Activated CD4-positive, alpha-beta memory T cell treated with anti-CD3 and anti-CD28 coated beads for 36 hours (primary cell): ENCODE results near the gene RAD51B. TPM values are rescaled to one million over a fixed set of nuclear protein-coding genes. Genes with fewer than 3 reads are reported as not detected.

Experiments
- CTCF ChIA-PET: fragments of 350-600 bp; sonication (Branson Sonifier 250); formaldehyde crosslinking; loops from one replicate; lab custom pipeline; 2021; ENCODE audit warnings: antibody characterized with exemption, inconsistent platforms; lab: Charles Lee
- POLR2A ChIA-PET: fragments of 350-600 bp; sonication (Branson Sonifier 250); formaldehyde crosslinking; loops from one replicate; lab custom pipeline; 2021; ENCODE audit warnings: antibody characterized with exemption; lab: Charles Lee
- DNase-seq: peaks from one replicate; pipeline ENCODE4 v3.0.0-alpha.2; 2020
- H3K27ac Mint-ChIP-seq: one replicate; pipeline ENCODE4 v1.8.0; 2021; ENCODE audit warnings: mixed read lengths
- H3K27me3 Mint-ChIP-seq: one replicate; pipeline ENCODE4 v1.8.0; 2021; ENCODE audit warnings: mixed read lengths
- H3K36me3 Mint-ChIP-seq: one replicate; pipeline ENCODE4 v1.8.0; 2021; ENCODE audit warnings: mixed read lengths
- H3K4me1 Mint-ChIP-seq: one replicate; pipeline ENCODE4 v1.8.0; 2021; ENCODE audit warnings: low read depth, mixed read lengths
- H3K4me3 Mint-ChIP-seq: one replicate; pipeline ENCODE4 v1.8.0; 2021; ENCODE audit warnings: mild to moderate bottlenecking, mixed read lengths
- H3K9me3 Mint-ChIP-seq: one replicate; pipeline ENCODE4 v1.8.0; 2021; ENCODE audit warnings: mixed read lengths
- intact Hi-C: fragments of 100-400 bp; cut with micrococcal nuclease; formaldehyde crosslinking; loops from one replicate; pipeline ENCODE4 v1.15.1; 2023
- total RNA-seq, 2 experiments: library from RNA; stranded (reverse); gene quantifications; one replicate each; pipeline ENCODE4 v1.2.3, GENCODE V29; 2021

The RAD51B gene
- total RNA-seq, 2 experiments from 2014 or later = 32.3 to 34.3 TPM

DNA sequence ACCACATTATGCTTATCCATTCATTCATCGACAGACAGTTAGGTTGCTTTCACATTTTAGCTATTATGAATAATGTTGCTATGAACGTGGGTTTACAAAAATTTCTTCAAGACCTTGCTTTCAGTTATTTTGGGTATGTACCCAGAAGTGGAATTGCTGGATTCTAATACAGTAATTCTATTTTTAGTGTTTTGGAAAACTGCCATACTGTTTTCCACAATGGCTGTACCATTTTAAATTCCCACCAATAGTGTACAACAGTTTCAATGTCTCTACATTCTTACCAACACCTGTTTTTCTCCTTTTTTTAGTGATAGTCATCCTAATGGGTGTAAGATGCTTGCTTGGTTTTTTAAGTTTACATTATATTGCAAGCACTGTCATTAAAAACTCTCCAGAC lies 825.8 kb downstream of the RAD51B start:
- no peak for DNase-seq
- CTCF ChIA-PET = no interaction called here
- no peaks in the 10 kb centered on the region for H3K4me1 Mint-ChIP-seq
- H3K27ac Mint-ChIP-seq = no peak overlapping the region
- peaks cover 13% of the 10 kb centered on the region for H3K9me3 Mint-ChIP-seq
- H3K27me3 Mint-ChIP-seq = no peaks in the 10 kb centered on the region
- no peak overlapping the region for H3K4me3 Mint-ChIP-seq
- intact Hi-C loops = no loop called here
- POLR2A ChIA-PET = no interaction called here
- H3K36me3 Mint-ChIP-seq = peaks cover 1% of the 10 kb centered on the region

DNA sequence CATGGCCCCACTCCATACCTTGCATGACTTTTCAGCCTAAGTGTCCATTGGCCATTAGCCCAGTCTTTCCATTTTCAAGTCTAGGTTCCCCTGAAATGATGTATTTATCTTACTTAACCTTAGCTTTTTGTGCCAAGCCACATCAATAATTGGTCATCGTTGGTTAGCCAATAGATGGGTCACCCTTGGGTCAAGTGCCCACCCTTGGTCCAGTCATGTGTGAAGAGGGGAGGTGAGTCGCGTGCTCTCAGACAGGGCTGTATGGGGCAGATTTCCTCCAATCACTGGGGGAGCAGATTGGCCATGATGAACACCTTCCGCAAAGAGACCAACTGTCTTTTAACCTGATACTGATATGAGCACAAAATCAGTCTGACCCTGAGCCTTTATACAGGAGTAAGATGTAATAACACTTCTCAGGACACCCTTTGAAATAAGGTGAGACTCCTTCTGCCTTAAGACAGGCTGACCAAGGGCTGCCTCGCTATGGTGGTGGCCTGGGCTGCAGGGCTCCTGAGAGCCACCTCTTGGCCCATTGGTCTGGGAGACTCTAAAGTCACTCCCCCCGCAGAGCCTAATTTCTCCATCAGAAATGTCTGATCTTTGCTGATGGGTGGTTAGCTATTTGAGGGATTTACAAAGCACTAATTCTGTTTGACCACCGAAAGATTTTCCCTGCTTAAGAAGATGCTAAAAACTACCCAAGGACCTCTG lies 830.1 kb downstream of the RAD51B start:
- no peak for DNase-seq
- H3K4me3 Mint-ChIP-seq = no peak overlapping the region
- no peak overlapping the region for H3K27ac Mint-ChIP-seq
- H3K4me1 Mint-ChIP-seq = peaks cover 3% of the 10 kb centered on the region
- no peaks in the 10 kb centered on the region for H3K9me3 Mint-ChIP-seq
- H3K27me3 Mint-ChIP-seq = no peaks in the 10 kb centered on the region
- CTCF ChIA-PET = interaction anchor here (1.0 kb wide), 1 partner anchor 23 kb away, joined by 3 read pairs; no protein-coding TSS in a partner anchor
- intact Hi-C loops = no loop called here
- POLR2A ChIA-PET = no interaction called here
- H3K36me3 Mint-ChIP-seq = no peaks in the 10 kb centered on the region

DNA sequence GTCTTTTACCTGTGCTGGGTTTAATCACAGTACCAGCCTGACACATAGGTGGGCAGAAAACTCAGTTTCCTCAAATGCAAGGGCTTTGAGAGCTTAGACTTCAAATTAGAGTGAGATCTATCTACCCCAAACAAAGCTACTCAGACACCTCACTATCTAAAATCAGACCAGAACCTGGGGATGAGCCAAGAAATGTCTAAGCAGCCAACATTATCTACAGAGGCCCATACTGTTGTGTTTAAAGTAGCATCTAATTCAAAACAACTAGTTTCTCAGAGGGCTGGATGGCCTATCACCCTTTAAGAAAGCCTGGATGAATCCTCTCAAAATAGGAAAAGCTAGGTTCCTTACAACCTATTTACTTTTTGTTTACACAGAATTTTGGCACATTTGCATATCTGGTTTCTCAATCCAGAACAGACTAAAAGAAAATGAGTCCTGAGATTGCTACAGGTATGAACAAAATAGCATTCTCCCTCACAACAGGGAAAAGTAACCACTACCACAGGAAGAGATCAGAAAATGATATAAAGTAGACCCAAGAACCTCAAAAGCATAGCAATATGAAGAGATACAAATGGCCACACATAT lies 830.9 kb downstream of the RAD51B start:
- intact Hi-C loops = no loop called here
- Mint-ChIP-seq H3K4me1 (peaks cover 3% of the 10 kb centered on the region), H3K4me3 (no peak overlapping the region), H3K9me3 (no peaks in the 10 kb centered on the region), H3K27ac (no peak overlapping the region), H3K36me3 (no peaks in the 10 kb centered on the region), H3K27me3 (no peaks in the 10 kb centered on the region)
- POLR2A ChIA-PET = no interaction called here
- DNase-seq = no peak
- CTCF ChIA-PET = interaction anchor here (1.0 kb wide), 1 partner anchor 24 kb away, joined by 3 read pairs; no protein-coding TSS in a partner anchor

DNA sequence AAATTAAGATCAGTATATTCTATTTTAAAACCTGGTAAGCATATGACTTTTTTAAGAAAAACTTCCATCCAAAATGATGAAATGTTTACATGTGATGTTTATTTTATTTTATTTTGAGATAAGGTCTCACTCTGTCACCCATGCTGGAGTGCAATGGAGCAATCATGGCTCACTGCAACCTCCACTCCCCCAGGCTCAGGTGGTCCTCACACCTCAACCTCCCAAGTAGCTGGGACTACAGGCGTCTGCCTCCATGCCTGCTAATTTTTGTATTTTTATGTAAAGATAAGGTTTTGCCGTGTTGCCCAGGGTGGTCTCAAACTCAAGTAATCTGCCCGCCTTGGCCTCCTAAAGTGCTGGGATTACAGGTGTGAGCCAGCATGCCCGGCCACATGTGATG lies 831.5 kb downstream of the RAD51B start:
- Mint-ChIP-seq H3K9me3 (no peaks in the 10 kb centered on the region), H3K4me1 (peaks cover 3% of the 10 kb centered on the region), H3K27ac (no peak overlapping the region), H3K36me3 (no peaks in the 10 kb centered on the region), H3K27me3 (no peaks in the 10 kb centered on the region), H3K4me3 (no peak overlapping the region)
- DNase-seq = no peak
- CTCF ChIA-PET = no interaction called here
- intact Hi-C loops = no loop called here
- POLR2A ChIA-PET = no interaction called here

DNA sequence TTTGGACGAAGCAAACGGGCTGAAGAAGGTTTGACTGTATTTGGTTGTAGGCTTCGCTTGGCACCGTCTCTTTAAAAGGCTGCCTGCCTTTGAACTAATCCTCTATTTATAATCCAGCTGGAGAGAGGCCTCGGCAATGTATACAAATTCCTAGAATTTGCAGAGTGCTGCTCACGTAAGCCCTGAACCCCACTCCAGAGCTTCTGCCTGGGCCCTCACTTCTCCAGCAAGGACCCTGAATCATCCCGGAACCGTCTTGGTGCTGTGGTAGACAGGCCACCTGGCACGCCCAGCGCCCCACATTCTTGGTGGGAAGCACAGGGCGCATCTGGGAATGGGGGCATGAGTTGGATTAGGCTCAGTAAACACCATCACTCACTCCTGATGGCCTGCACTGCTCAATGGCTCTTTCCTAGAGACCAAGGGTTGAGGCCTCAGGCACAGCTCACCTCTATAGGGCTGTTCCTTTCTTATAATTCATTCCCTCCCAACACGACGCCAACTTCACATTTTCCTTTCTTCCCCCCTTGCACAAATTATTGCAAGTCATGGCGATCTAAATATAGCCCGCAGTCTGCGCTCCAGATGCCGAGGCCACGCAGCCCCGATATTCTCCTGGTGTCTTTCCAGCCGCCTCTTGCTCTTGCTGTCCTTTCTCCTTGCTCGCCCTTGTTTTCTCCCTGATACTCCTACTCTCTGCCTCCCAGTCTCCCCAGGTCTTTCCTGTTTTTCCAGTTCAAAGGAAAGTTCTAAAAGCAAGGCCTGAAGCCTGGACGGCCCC lies 832.3 kb downstream of the RAD51B start:
- intact Hi-C loops = no loop called here
- DNase-seq = no peak
- H3K36me3 Mint-ChIP-seq = no peaks in the 10 kb centered on the region
- H3K4me1 Mint-ChIP-seq = peaks cover 3% of the 10 kb centered on the region
- ChIA-PET CTCF (interaction anchor here (0.8 to 0.9 kb wide), 2 partner anchors 63 to 137 kb away, joined by 3 to 4 read pairs; no protein-coding TSS in a partner anchor), POLR2A (no interaction called here)
- no peaks in the 10 kb centered on the region for H3K9me3 Mint-ChIP-seq
- no peak overlapping the region for H3K27ac Mint-ChIP-seq
- H3K4me3 Mint-ChIP-seq = no peak overlapping the region
- H3K27me3 Mint-ChIP-seq = no peaks in the 10 kb centered on the region

DNA sequence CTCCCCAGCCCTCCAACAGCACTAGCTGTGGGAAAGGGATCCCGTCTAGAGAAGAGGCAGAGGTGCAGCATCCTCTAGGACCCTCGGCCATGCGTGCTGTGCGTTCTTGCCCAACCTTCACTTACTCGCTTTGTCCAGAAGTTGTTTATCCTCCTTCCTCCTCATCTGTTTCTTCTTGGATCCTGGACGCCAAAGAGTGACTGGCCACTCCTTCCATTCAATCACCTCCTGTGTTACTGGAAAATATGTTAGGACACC lies 832.8 kb downstream of the RAD51B start:
- H3K27me3 Mint-ChIP-seq = no peaks in the 10 kb centered on the region
- no peaks in the 10 kb centered on the region for H3K9me3 Mint-ChIP-seq
- ChIA-PET POLR2A (no interaction called here), CTCF (interaction anchor here (0.8 to 0.9 kb wide), 2 partner anchors 62 to 137 kb away, joined by 3 to 4 read pairs; no protein-coding TSS in a partner anchor)
- H3K36me3 Mint-ChIP-seq = no peaks in the 10 kb centered on the region
- no peak overlapping the region for H3K27ac Mint-ChIP-seq
- intact Hi-C loops = no loop called here
- peaks cover 3% of the 10 kb centered on the region for H3K4me1 Mint-ChIP-seq
- no peak overlapping the region for H3K4me3 Mint-ChIP-seq
- DNase-seq = peak; percentile 2

DNA sequence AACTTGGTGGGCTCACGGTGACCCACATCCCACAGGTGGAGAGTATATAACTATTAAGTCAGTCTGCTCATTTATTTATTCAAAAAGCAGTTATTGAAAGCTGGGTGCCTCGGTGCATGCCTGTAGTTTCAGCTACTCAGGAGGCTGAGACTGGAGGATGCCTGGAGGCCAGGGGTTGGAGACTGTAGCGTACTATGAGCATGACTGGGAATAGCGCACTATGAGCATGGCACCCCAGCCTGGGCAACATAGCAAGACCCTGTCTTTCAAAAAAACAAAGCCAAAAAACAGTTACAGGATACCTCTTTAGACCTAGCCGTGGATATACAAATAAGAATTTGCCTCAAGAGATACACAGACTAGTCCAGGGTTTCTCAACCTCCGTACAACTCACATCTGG lies 833.5 kb downstream of the RAD51B start:
- H3K36me3 Mint-ChIP-seq = no peaks in the 10 kb centered on the region
- no peak overlapping the region for H3K4me3 Mint-ChIP-seq
- intact Hi-C loops = no loop called here
- H3K4me1 Mint-ChIP-seq = peaks cover 3% of the 10 kb centered on the region
- H3K27me3 Mint-ChIP-seq = no peaks in the 10 kb centered on the region
- no peak overlapping the region for H3K27ac Mint-ChIP-seq
- no peak for DNase-seq
- ChIA-PET CTCF (no interaction called here), POLR2A (no interaction called here)
- H3K9me3 Mint-ChIP-seq = no peaks in the 10 kb centered on the region

DNA sequence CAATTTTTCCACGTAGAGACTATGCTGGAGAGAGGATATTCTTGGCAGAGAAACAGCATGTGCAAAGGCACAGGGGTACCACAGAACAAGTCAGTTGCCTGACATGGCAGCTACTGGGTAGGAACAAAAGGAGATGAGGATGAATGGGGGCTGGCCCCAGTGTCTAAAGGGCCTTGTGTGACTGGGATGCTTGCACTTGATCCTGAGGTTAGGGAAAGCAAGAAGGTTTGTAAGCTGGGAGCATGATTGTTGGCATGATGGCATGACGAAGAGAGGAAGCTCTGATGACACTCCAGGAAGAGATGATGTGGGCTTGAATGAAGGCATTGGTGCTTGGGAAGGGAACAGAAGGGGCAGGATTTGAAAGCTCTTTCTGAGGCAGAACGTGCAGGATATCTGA lies 834.2 kb downstream of the RAD51B start:
- H3K9me3 Mint-ChIP-seq = no peaks in the 10 kb centered on the region
- no peak overlapping the region for H3K27ac Mint-ChIP-seq
- POLR2A ChIA-PET = no interaction called here
- intact Hi-C loops = no loop called here
- CTCF ChIA-PET = no interaction called here
- no peaks in the 10 kb centered on the region for H3K36me3 Mint-ChIP-seq
- DNase-seq = peak; percentile 2
- H3K4me1 Mint-ChIP-seq = peaks cover 3% of the 10 kb centered on the region
- no peaks in the 10 kb centered on the region for H3K27me3 Mint-ChIP-seq
- no peak overlapping the region for H3K4me3 Mint-ChIP-seq

DNA sequence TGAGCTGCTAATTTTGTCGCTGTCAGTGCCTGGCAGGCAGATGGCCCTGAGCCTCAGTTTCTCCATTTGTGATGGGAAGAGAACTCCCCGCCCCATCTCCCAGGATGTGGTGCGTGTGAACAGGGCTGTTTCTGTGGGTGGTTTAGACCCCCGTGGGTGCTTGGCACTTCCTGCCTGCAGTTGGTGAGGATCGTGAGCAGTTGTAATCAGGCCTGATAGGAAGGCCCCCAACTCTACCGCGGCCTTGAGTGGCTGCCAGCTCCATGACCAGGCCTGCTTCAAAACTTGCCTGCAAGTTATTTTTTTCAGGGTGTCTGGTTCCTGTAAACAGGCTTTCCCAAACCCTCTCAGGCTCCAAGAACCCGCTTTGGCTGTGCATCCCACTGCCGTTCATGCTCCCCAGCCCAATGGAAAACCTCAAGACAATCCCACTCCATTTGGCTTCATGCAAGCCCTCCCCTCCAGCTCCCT lies 834.9 kb downstream of the RAD51B start:
- ChIA-PET CTCF (no interaction called here), POLR2A (no interaction called here)

DNA sequence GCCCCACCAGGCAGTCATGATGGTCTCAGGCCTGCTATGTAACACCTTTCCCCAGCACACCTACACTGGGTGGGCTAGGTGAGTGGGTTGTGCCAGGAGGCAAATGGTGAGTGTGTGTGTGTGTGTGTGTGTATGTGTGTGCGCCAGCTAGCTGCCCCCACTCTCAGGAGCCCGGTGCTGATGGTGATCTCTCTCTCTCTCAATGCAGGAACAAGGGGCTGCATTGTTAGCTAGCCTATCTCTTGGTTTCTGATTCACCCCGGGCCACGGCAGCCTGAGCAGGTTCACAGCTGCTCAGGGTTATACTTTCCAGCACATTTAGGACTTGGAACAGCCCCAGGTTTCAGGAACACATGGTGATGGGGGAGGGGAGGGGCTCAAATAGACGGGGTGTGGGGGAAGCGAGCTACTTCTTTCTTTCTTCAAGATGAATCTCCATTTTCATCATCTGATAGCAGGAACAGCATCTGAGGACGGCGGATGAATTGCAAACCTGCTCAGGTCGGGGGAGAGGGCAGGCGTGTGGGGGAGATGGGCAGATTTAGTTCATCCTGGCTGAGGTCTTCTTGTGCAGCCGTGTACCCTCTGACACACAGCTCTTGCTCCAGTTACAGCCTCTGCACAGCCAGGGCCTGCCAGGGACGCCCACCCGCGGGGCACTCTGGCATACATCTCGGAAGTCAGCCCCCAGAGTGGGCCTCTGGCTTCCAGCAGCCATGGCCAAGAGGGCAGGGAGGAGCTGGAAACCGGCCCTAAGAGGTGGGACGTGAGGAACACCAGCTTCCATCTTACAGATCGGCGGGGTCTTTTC lies 835.6 kb downstream of the RAD51B start:
- peaks cover 3% of the 10 kb centered on the region for H3K4me1 Mint-ChIP-seq
- intact Hi-C loops = no loop called here
- ChIA-PET CTCF (no interaction called here), POLR2A (no interaction called here)
- no peak overlapping the region for H3K27ac Mint-ChIP-seq
- no peaks in the 10 kb centered on the region for H3K36me3 Mint-ChIP-seq
- no peaks in the 10 kb centered on the region for H3K9me3 Mint-ChIP-seq
- no peak overlapping the region for H3K4me3 Mint-ChIP-seq
- DNase-seq = no peak
- no peaks in the 10 kb centered on the region for H3K27me3 Mint-ChIP-seq

More for the DNA sequence above, 834.9 kb downstream of the RAD51B start:
- Mint-ChIP-seq H3K4me3 (no peak overlapping the region), H3K27me3 (no peaks in the 10 kb centered on the region), H3K4me1 (peaks cover 3% of the 10 kb centered on the region), H3K27ac (no peak overlapping the region), H3K9me3 (no peaks in the 10 kb centered on the region), H3K36me3 (no peaks in the 10 kb centered on the region)
- intact Hi-C loops = no loop called here
- DNase-seq = peak; percentile 4

DNA sequence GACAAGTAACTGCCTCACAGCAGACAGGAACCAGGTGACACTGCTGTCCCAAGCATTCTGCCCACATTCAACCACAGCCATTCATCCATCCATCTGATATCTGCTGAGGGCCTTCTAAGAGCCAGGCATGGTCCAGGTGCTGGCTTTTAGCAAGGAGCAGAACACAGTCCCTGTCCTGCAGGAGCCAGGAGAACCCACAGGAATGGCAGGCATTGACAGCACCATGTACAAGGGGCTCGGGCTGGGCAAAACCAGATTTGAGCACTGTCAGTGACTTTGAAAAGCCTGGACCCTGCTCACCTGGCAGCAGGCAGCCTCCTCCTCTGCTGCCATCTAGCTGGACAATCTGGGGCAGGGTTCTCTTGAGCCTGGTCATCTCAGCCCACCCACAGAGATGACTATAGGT lies 836.3 kb downstream of the RAD51B start:
- CTCF ChIA-PET = no interaction called here
- Mint-ChIP-seq H3K27me3 (no peaks in the 10 kb centered on the region), H3K4me3 (no peak overlapping the region), H3K9me3 (no peaks in the 10 kb centered on the region), H3K36me3 (no peaks in the 10 kb centered on the region), H3K27ac (no peak overlapping the region), H3K4me1 (no peaks in the 10 kb centered on the region)
- POLR2A ChIA-PET = no interaction called here
- intact Hi-C loops = no loop called here
- DNase-seq = no peak

DNA sequence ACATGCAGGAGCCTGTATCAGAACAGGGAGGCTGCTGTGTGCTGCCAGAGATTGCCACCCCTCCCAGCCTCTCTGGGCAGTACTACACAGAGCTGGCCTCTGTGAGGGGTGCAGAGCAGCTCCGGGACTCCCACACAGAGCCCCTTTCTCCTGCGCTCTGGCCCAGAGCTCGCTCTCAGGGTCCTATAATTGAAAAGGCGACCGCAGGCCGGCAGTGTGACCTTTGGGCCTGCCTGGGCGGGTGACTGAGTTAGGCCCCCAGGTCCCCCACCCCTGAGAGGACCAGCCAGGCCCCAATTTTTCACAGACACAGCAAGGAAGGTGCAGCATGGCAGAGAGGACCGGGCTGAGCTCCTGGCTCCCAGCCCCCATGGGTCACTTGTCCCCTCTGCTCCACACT lies 836.9 kb downstream of the RAD51B start:
- no peaks in the 10 kb centered on the region for H3K36me3 Mint-ChIP-seq
- no peak overlapping the region for H3K4me3 Mint-ChIP-seq
- POLR2A ChIA-PET = no interaction called here
- intact Hi-C loops = no loop called here
- no peaks in the 10 kb centered on the region for H3K27me3 Mint-ChIP-seq
- no peak overlapping the region for H3K27ac Mint-ChIP-seq
- no peaks in the 10 kb centered on the region for H3K4me1 Mint-ChIP-seq
- H3K9me3 Mint-ChIP-seq = no peaks in the 10 kb centered on the region
- no peak for DNase-seq
- CTCF ChIA-PET = interaction anchor here (1.2 kb wide), 1 partner anchor 153 kb away, joined by 3 read pairs; no protein-coding TSS in a partner anchor
